Skeletal muscle tissue (tissue), 4 donors: ENCODE measurements around the gene PMPCA. TPM values are rescaled to one million over a fixed set of nuclear protein-coding genes. Genes with fewer than 3 reads are reported as not detected.

Source experiments
- H3K27ac ChIP-seq: one replicate; pipeline ENCODE4 v1.7.0; 2013; ENCODE audit warnings: mild to moderate bottlenecking, low read depth, low read length, inconsistent platforms
- H3K27me3 ChIP-seq, 3 donors: one replicate each; pipeline ENCODE4 v1.7.0; 2013; ENCODE audit warnings: low read length in 3 of 3; ENCODE audit not compliant: control insufficient read depth in 3 of 3, insufficient read depth in 3 of 3
- H3K36me3 ChIP-seq, 3 donors: one replicate each; pipeline ENCODE4 v1.7.0; 2013; ENCODE audit warnings: low read length in 3 of 3; ENCODE audit not compliant: control insufficient read depth in 3 of 3, insufficient read depth in 3 of 3
- H3K4me1 ChIP-seq, 3 donors: one replicate each; pipeline ENCODE4 v1.7.0; 2013; ENCODE audit warnings: low read length in 3 of 3, mild to moderate bottlenecking in 3 of 3; ENCODE audit not compliant: control insufficient read depth in 3 of 3, insufficient read depth in 3 of 3
- H3K4me3 ChIP-seq, 3 donors: one replicate each; pipeline ENCODE4 v1.7.0; 2013; ENCODE audit warnings: low read length in 3 of 3
- H3K9ac ChIP-seq, 3 donors: one replicate each; pipeline ENCODE4 v1.7.0; 2013; ENCODE audit warnings: low read length in 3 of 3, mild to moderate bottlenecking in 3 of 3, moderate library complexity in 2 of 3, low read depth in 1 of 3
- H3K9me3 ChIP-seq, 3 donors: one replicate each; pipeline ENCODE4 v1.7.0; 2013; ENCODE audit warnings: low read length in 3 of 3; ENCODE audit not compliant: control insufficient read depth in 3 of 3
- total RNA-seq: library from RNA; depleted of rRNA; stranded (reverse); fragments of >200 nt; gene quantifications from one replicate; pipeline ENCODE4 v1.2.3, GENCODE V29; 2014
- donor health status: Osteomylitis.

Gene PMPCA
- total RNA-seq, 1 donor from 2014 or later: 30.3 TPM

DNA sequence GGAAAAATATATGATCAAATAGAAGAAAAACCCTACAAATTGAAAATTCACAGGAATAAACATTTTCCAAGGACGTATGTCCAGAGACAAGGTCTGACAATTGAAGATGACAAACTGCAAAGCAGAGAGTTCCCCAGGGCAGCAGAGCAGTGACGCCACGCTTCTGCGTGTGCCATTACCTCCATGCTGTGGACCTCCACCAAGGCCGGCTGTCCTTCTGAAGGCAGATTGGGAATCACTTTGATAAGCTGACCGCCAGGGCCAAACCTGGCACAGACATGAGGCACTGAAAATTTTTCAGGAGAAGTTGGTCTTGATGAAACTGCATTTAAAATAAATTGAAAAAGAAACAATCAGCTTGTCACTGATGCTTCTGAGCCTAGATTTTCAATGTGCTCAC is 53.8 kb downstream of the PMPCA start:
- Histone ChIP-seq H3K9ac (no peak overlapping the region), H3K36me3 (peaks cover 74 to 88% (median 81%) of the 10 kb centered on the region in 3 donors), H3K27me3 (no peaks in the 10 kb centered on the region), H3K4me1 (no peaks in the 10 kb centered on the region), H3K4me3 (no peak overlapping the region), H3K27ac (no peak overlapping the region), H3K9me3 (no peaks in the 10 kb centered on the region)

DNA sequence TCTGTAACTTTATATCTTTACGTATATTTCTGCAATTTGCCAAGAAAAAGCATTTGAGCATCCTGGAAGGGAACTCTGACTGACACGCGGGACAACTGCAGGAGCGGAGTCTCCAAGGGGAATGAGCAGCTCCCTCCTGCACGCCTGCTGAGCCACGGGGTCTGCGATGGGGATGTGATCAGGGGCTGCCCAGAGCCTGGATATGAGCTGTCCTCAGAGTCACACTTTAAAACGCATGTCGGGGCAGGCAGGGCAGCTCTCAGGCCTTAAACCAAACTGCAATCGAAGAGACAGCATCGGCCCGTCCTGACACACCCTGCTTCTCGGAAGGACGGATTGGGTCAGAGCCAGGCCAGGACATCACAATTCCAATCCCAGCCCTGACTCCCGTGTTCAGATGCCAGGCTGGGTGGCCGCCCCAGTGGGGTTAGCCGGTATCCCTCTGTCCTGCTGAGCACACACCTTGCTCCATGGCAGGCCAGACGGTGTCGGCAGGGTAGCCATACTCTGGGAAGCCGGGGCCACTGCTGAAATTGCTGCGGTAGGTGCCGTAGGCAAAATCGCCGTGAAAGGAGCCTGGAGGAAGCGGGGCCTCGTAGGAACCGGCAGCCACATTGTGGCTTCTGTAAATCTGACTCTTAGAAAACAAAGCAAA is 55.2 kb downstream of the PMPCA start:
- Histone ChIP-seq H3K4me1 (no peaks in the 10 kb centered on the region), H3K4me3 (no peak overlapping the region), H3K9ac (no peak overlapping the region), H3K36me3 (peaks cover 76 to 93% (median 85%) of the 10 kb centered on the region in 3 donors), H3K9me3 (no peaks in the 10 kb centered on the region), H3K27me3 (no peaks in the 10 kb centered on the region), H3K27ac (no peak overlapping the region)

DNA sequence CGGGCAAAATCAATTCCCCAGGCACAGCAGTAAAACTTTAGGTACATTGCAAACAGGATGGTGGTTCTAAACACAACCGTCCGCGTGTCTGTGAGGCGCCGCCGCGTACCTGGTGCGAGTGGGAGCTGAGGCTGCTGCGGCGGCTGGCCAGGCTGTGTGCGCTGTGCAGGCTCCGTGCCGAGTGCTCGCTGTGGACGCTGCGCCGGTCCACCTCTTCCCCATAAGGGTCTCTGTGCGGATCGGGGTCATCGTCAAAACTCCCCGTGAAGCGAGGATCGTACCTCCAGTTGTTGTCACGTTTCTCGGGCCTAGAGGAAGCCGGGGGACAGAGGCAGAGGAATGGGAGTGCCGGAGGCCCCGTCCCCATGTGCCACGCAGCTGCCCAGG is 55.7 kb downstream of the PMPCA start:
- Histone ChIP-seq H3K27ac (no peak overlapping the region), H3K9me3 (no peaks in the 10 kb centered on the region), H3K4me1 (no peaks in the 10 kb centered on the region), H3K9ac (no peak overlapping the region), H3K4me3 (no peak overlapping the region), H3K36me3 (peaks cover 76 to 93% (median 85%) of the 10 kb centered on the region in 3 donors), H3K27me3 (no peaks in the 10 kb centered on the region)

DNA sequence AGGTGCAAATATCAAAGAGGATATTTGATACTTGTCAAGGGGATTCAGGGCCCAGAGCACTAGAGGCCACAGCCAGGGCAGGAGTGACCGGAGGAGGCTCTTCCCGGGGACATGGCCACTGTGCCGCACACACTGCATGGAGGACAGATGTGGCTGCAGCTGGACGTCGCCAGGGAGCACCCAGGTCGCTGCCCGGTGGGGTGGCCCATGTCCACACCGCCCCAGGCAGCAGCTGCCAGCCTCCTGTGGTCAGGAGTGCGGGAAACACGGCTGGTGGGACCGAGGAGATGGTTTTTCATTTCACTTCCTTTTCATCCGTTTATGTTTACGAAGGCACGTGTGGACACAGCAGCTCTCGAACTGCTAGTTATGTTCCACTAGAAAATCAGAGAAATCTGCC is 57.3 kb downstream of the PMPCA start:
- Histone ChIP-seq H3K9me3 (no peaks in the 10 kb centered on the region), H3K9ac (no peak overlapping the region), H3K27ac (no peak overlapping the region), H3K4me1 (no peaks in the 10 kb centered on the region), H3K4me3 (no peak overlapping the region), H3K27me3 (no peaks in the 10 kb centered on the region), H3K36me3 (peaks cover 80 to 95% (median 90%) of the 10 kb centered on the region in 3 donors)

DNA sequence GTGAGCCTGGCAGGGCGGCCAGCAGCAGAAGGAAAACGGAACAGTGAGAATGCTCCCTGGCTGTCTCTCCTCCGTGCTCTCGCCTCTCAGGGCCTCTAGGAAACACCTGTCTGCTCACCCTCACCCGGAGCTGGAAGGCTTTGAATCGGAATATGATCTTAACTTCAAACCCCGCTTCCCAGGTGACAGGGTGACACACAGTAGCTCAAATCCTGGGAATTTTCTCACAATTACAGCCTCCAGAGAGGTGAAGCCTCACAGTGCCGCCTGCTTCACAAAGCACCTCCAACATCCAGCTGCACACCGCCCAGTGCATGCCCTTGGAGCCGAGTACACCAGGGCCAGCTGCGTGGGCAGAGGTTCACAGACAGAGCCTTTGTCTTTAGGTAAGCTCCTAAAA is 59.9 kb downstream of the PMPCA start:
- Histone ChIP-seq H3K27ac (no peak overlapping the region), H3K27me3 (no peaks in the 10 kb centered on the region), H3K9ac (no peak overlapping the region), H3K9me3 (no peaks in the 10 kb centered on the region), H3K4me1 (no peaks in the 10 kb centered on the region), H3K4me3 (no peak overlapping the region), H3K36me3 (peaks cover 83 to 95% (median 92%) of the 10 kb centered on the region in 3 donors)

DNA sequence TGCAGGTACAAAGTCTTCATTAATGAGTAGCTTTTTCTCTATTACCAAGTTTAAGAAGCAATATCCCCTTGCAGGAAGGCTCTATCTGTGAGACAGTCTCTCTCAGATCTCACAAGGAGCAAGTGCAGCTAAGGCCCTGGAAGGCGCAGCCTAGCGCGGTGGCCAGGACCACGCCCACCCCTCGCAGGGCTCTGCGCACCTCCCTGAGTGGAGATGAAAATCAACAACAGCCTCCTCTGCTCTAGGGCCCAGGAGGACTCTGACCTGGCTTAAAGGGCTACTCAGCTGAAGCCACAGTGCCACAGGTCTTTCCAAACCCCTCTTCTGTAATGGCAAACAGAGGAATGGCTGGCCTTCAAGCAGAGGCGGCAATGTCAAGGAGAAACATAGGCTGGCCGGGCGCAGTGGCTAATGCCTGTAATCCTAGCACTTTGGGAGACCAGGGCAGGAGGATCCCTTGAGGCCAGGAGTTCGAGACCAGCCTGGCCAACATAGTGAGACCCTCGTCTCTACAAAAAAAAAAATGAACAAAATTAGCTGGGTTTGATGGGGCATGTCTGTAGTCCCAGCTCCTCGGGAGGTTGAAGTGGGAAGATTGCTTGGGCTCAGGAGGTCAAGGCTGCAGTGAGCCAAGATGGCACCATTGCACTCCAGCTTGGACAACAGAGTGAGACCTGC is 60.5 kb downstream of the PMPCA start:
- Histone ChIP-seq H3K4me3 (no peak overlapping the region), H3K9ac (no peak overlapping the region), H3K9me3 (no peaks in the 10 kb centered on the region), H3K4me1 (no peaks in the 10 kb centered on the region), H3K27ac (no peak overlapping the region), H3K27me3 (no peaks in the 10 kb centered on the region), H3K36me3 (peaks cover 83 to 95% (median 92%) of the 10 kb centered on the region in 3 donors)

DNA sequence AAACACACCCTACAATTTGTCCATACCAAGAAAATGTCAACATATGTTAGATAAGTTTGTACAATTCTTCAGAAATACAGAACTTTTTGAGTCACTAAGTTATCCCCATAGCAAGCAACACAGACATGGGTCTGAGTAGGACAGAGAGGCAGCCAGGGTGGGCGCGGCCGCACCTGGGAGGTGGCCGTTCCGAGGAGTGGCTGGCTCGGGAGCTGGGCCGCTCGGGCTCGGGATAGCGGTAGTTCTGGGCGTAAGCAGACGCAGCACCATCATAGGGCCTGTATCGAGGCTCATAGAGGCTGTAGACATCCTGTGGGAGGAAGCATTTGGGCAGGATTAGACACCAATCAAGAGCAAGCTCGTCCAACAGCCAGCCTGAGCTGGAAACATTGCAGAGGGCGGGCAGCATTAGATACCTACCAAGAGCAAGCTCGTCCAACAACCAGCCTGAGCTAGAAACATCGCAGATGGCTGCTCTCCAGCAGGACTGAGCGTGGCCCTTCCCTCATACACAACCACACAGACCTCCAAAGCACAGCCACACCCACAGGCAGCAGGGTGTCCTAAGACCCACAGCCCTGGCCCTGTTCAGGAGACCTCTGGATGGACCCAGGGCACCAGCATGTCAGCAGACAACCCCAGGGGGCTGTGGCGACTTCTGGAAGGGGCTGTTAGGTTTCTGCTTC is 61.5 kb downstream of the PMPCA start:
- H3K27me3 ChIP-seq: no peaks in the 10 kb centered on the region
- no peaks in the 10 kb centered on the region for H3K4me1 ChIP-seq
- no peak overlapping the region for H3K27ac ChIP-seq
- peaks cover 83 to 93% (median 92%) of the 10 kb centered on the region in 3 donors for H3K36me3 ChIP-seq
- no peak overlapping the region for H3K9ac ChIP-seq
- no peaks in the 10 kb centered on the region for H3K9me3 ChIP-seq
- H3K4me3 ChIP-seq: no peak overlapping the region

DNA sequence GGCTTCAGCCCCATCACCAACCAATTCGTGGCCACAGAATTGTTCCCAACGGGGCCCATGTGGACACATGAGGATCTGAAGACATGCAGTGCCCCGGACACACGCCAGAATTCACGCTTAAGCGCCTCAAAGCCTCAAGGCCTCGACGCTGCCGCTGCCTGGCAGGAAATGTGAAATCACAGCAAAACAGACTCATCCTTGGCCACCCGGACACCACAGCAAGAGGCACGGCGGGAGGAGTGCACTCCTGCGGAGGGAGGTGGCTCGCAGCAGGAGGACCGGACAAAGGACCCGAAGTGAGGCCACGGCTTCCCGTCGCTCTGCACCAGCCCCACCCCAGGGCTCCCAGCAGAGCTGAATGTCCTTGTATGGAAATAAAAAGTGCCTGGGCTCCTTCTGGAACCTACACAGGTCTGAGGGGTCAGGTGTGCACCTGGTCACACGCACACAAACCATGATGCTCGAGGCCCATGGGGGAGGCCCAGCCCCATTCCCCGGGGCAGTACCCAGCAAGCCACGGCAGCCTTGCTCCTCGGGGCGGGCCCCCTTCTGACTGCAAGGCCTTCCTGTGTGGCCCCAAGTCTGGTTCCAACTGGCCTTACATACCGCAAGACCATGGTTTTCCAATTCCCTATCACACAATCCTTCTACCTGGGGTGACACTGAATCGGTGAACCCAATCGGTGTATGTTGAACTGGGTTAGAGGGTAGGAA is 62.3 kb downstream of the PMPCA start:
- peaks cover 86 to 94% (median 92%) of the 10 kb centered on the region in 3 donors for H3K36me3 ChIP-seq

DNA sequence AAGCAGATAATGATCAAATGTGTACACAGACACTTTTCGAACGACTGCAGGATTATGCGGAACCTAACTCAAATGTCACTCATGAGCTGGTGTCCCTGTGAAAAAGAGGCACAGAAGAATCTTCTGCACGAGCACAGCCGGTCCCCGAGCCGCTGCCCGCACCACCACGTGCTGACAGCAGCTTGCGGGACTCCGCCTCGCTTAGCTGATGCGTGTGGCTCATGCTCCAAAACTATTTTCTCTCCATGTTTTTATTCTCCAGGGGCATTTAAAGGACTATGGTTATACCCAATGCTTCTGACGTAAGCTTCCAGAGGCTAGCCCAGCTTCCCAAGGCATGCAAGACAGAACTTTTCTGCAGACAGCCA is 62.9 kb downstream of the PMPCA start:
- no peaks in the 10 kb centered on the region for H3K9me3 ChIP-seq
- H3K27ac ChIP-seq: no peak overlapping the region
- peaks cover 81 to 91% (median 90%) of the 10 kb centered on the region in 3 donors for H3K36me3 ChIP-seq
- no peak overlapping the region for H3K4me3 ChIP-seq
- H3K9ac ChIP-seq: no peak overlapping the region
- H3K4me1 ChIP-seq: no peaks in the 10 kb centered on the region
- H3K27me3 ChIP-seq: no peaks in the 10 kb centered on the region

More for the DNA sequence above, 62.3 kb downstream of the PMPCA start:
- Histone ChIP-seq H3K9ac (no peak overlapping the region), H3K27me3 (no peaks in the 10 kb centered on the region), H3K27ac (no peak overlapping the region), H3K9me3 (no peaks in the 10 kb centered on the region), H3K4me3 (no peak overlapping the region), H3K4me1 (no peaks in the 10 kb centered on the region)
